ENCODE data around the gene TMEM121.

DNA sequence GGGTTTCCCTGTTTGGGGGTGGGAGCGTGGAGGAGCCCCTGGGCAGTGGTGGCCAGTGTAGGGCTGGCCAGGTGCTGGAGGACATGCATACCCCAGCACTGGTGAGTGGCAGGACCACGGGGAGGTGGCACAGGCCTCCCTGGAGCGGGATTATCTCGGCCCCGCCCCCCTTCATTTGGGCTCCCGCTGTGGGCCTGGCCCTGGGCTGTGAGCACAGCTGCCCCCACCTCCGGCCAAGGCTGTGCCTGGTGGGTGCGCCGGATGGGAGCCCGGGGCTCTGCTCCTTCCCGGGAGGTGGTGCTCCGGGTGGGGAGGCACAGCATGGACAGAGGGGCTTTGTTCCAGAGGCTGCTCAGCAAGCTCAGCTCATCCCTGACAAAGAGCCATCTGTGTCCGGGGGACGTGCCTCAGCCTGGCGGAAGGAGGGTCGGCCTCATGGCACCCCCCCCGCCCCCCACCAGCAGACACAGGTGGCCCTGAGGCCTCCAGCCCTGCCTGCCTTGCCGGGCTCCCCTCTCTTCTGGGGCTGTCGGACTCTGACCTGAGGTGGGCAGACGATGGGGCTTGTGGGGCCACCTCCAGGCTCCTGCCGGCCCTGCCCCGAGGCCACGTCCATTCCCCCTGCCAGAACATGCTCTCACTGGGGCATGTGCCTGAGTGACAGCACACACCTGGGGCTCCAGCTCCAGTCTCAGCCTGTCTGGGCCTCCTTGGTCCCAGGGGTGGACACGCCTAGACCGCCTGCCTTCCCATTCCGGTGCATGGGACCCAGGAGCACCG, 26.9 kb upstream of the TMEM121 start:
- no peak for TF ChIP-seq SIN3A (IDR thresholded peaks at IDR 0.05; ENCODE audit: borderline replicate concordance, insufficient read depth, low read length)
- no peak for TF ChIP-seq TAF1 (IDR thresholded peaks at IDR 0.05; ENCODE audit: borderline replicate concordance, insufficient read depth, low read length)
- TF ChIP-seq, protein P1, sequence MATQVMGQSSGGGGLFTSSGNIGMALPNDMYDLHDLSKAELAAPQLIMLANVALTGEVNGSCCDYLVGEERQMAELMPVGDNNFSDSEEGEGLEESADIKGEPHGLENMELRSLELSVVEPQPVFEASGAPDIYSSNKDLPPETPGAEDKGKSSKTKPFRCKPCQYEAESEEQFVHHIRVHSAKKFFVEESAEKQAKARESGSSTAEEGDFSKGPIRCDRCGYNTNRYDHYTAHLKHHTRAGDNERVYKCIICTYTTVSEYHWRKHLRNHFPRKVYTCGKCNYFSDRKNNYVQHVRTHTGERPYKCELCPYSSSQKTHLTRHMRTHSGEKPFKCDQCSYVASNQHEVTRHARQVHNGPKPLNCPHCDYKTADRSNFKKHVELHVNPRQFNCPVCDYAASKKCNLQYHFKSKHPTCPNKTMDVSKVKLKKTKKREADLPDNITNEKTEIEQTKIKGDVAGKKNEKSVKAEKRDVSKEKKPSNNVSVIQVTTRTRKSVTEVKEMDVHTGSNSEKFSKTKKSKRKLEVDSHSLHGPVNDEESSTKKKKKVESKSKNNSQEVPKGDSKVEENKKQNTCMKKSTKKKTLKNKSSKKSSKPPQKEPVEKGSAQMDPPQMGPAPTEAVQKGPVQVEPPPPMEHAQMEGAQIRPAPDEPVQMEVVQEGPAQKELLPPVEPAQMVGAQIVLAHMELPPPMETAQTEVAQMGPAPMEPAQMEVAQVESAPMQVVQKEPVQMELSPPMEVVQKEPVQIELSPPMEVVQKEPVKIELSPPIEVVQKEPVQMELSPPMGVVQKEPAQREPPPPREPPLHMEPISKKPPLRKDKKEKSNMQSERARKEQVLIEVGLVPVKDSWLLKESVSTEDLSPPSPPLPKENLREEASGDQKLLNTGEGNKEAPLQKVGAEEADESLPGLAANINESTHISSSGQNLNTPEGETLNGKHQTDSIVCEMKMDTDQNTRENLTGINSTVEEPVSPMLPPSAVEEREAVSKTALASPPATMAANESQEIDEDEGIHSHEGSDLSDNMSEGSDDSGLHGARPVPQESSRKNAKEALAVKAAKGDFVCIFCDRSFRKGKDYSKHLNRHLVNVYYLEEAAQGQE (IDR thresholded peaks at IDR 0.05; ENCODE audit: insufficient read depth in 1 of 2, low read depth in 2 of 2, low read length in 2 of 2), result no peak

Data from PFSK-1 (cell line).